Tibial nerve (tissue), 4 donors: ENCODE data around the gene NKAIN4. TPM values are rescaled to one million over a fixed set of nuclear protein-coding genes. Genes with fewer than 3 reads are reported as not detected.

Source experiments
- DNase-seq, 2 donors: peaks; one replicate each; pipeline ENCODE4 v3.0.0-alpha.2; 2019; ENCODE audit warnings: low spot score in 2 of 2
- H3K27ac ChIP-seq, 4 donors: fragments of 200-600 bp; sonication (generic) in 3 of 4; one replicate each; pipeline ENCODE4 v1.5.1; 2017 to 2019; ENCODE audit warnings: mild to moderate bottlenecking in 1 of 4
- H3K27me3 ChIP-seq, 2 donors: fragments of 200-600 bp; sonication (generic) in 1 of 2; one replicate each; pipeline versions ENCODE4 v1.5.1 to v1.6.0; 2017 to 2019
- H3K36me3 ChIP-seq, 3 donors: fragments of 200-600 bp; sonication (generic); one replicate each; pipeline ENCODE4 v1.5.1; 2018 to 2019
- H3K4me1 ChIP-seq, 4 donors: fragments of 200-600 bp; sonication (generic) in 3 of 4; one replicate each; pipeline ENCODE4 v1.5.1; 2017 to 2019
- H3K4me3 ChIP-seq, 4 donors: fragments of 200-600 bp; sonication (generic) in 3 of 4; one replicate each; pipeline ENCODE4 v1.5.1; 2017 to 2019; ENCODE audit warnings: mild to moderate bottlenecking in 1 of 4, moderate library complexity in 1 of 4
- H3K9me3 ChIP-seq, 4 donors: fragments of 200-600 bp; sonication (generic) in 3 of 4; one replicate each; pipeline ENCODE4 v1.5.1; 2017 to 2019
- EP300 ChIP-seq, 2 donors: sonication (generic); formaldehyde crosslinking; IDR thresholded peaks; one replicate each; pipeline ENCODE4 v1.6.1; 2017; ENCODE audit warnings: antibody characterized with exemption in 2 of 2, mild to moderate bottlenecking in 1 of 2
- POLR2A ChIP-seq, 2 donors: fragments of 450-650 bp; IDR thresholded peaks; one replicate each; pipeline ENCODE4 v1.6.1; 2017; ENCODE audit warnings: antibody characterized with exemption in 2 of 2, mild to moderate bottlenecking in 2 of 2, moderate library complexity in 2 of 2
- WGBS, 2 donors: methylation state at CpG; one replicate each; pipeline ENCODE4 v1.1.5; 2018; 5-methylcytosine and 5-hydroxymethylcytosine counted together
- total RNA-seq, 4 donors: library from RNA; depleted of rRNA; stranded (reverse); fragments of >200 nt; gene quantifications; one replicate each; pipeline ENCODE4 v1.1.0, GENCODE V29; 2016
- TF ChIP-seq, protein P1 (sequence below), 5 experiments: fragments of 200-600 bp in 3 of 5; fragments of 450-650 bp in 2 of 5; sonication (generic) in 3 of 5; IDR thresholded peaks; one replicate each; pipeline ENCODE4 v1.5.1; 2016 to 2019; ENCODE audit warnings: antibody characterized with exemption in 5 of 5, mild to moderate bottlenecking in 3 of 5, moderate library complexity in 2 of 5

The NKAIN4 gene
- total RNA-seq, 4 donors from 2014 or later: 1.2 to 7.2 (median 3.1) TPM

- TF ChIP-seq POLR2A (IDR thresholded peaks at IDR 0.05) (no peak), EP300 (IDR thresholded peaks at IDR 0.05) (no peak)
- TF ChIP-seq, protein P1, sequence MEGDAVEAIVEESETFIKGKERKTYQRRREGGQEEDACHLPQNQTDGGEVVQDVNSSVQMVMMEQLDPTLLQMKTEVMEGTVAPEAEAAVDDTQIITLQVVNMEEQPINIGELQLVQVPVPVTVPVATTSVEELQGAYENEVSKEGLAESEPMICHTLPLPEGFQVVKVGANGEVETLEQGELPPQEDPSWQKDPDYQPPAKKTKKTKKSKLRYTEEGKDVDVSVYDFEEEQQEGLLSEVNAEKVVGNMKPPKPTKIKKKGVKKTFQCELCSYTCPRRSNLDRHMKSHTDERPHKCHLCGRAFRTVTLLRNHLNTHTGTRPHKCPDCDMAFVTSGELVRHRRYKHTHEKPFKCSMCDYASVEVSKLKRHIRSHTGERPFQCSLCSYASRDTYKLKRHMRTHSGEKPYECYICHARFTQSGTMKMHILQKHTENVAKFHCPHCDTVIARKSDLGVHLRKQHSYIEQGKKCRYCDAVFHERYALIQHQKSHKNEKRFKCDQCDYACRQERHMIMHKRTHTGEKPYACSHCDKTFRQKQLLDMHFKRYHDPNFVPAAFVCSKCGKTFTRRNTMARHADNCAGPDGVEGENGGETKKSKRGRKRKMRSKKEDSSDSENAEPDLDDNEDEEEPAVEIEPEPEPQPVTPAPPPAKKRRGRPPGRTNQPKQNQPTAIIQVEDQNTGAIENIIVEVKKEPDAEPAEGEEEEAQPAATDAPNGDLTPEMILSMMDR (IDR thresholded peaks at IDR 0.05): no peak
- H3K27me3 ChIP-seq: peaks cover 0 to 48% of the 10 kb centered on the region in 2 donors
- no peak for DNase-seq
- H3K36me3 ChIP-seq: peaks cover 0 to 22% (median 0%) of the 10 kb centered on the region in 3 donors
- no peak within 1 kb of the TSS for H3K4me3 ChIP-seq
- 21% methylated on average over 7 of the region's 7 CpGs; no CpG with 5 or more reads in 1 of the 2 donors for WGBS, 2 donors
- peaks cover 0 to 29% (median 0%) of the 10 kb centered on the region in 4 donors for H3K4me1 ChIP-seq
- H3K9me3 ChIP-seq: no peaks in the 10 kb centered on the region
- no peak within 1 kb of the TSS for H3K27ac ChIP-seq
Observed at GRCh38 chr20:63292904-63293303, 38.6 kb upstream of the NKAIN4 start, which contains the start of gene COL20A1. Gene COL20A1 (plus strand): TSS chr20:63293186. CDS start chr20:63295108, 1,922 bp downstream.

- peaks cover 0 to 28% (median 0%) of the 10 kb centered on the region in 3 donors for H3K36me3 ChIP-seq
- H3K27me3 ChIP-seq: peaks cover 0 to 42% of the 10 kb centered on the region in 2 donors
- no peak for DNase-seq
- no peaks in the 10 kb centered on the region for H3K9me3 ChIP-seq
- 69 to 79% methylated on average over 11 to 16 of the region's 16 CpGs for WGBS, 2 donors
- H3K4me3 ChIP-seq: no peak overlapping the region
- H3K27ac ChIP-seq: no peak overlapping the region
- peaks cover 0 to 27% (median 0%) of the 10 kb centered on the region in 4 donors for H3K4me1 ChIP-seq
- TF ChIP-seq EP300 (IDR thresholded peaks at IDR 0.05): no peak
- no peak for TF ChIP-seq POLR2A (IDR thresholded peaks at IDR 0.05)
- TF ChIP-seq, protein P1 (IDR thresholded peaks at IDR 0.05): no peak
Observed at GRCh38 chr20:63292292-63292701, 38.0 kb upstream of the NKAIN4 start.

DNA sequence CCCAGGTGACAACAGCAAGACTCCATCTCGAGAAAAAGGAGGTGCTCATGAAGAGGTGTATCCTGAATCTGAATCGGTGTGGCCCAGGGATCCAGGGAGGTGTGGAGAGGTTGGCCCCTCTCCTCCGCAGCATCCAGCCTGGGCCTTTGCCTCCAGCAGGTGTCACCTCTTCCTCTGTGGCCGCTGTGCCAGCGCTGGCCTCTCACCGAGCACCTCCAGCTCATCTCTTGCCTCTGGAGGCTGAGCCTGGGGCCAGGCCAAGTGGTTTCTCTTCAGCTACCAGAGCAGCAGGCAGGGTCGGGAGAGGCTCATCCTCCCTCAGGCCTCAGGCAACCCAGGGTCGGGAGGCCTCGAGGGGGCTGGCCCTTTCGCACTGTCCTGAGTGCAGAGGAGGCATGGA is 37.5 kb upstream of the NKAIN4 start:
- TF ChIP-seq POLR2A (IDR thresholded peaks at IDR 0.05): no peak
- TF ChIP-seq EP300 (IDR thresholded peaks at IDR 0.05): no peak
- TF ChIP-seq, protein P1 (IDR thresholded peaks at IDR 0.05): no peak
- no peak for DNase-seq
- peaks cover 0 to 38% of the 10 kb centered on the region in 2 donors for H3K27me3 ChIP-seq
- no peaks in the 10 kb centered on the region for H3K9me3 ChIP-seq
- no peak overlapping the region for H3K4me3 ChIP-seq
- H3K36me3 ChIP-seq: peaks cover 0 to 33% (median 0%) of the 10 kb centered on the region in 3 donors
- peaks cover 0 to 22% (median 0%) of the 10 kb centered on the region in 4 donors for H3K4me1 ChIP-seq
- no peak overlapping the region for H3K27ac ChIP-seq
- 71 to 100% methylated on average over 1 to 9 of the region's 10 CpGs for WGBS, 2 donors

GRCh38 chr20:63290677-63291472 is 36.6 kb upstream of the NKAIN4 start:
- Histone ChIP-seq H3K36me3 (peaks cover 0 to 42% (median 0%) of the 10 kb centered on the region in 3 donors), H3K4me3 (no peak overlapping the region), H3K27ac (no peak overlapping the region), H3K27me3 (peaks cover 0 to 28% of the 10 kb centered on the region in 2 donors), H3K9me3 (no peaks in the 10 kb centered on the region), H3K4me1 (peaks cover 0 to 13% (median 0%) of the 10 kb centered on the region in 4 donors)
- DNase-seq: no peak
- TF ChIP-seq, protein P1 (IDR thresholded peaks at IDR 0.05): peak; percentile 58 to 72 (median 64)
- TF ChIP-seq EP300 (IDR thresholded peaks at IDR 0.05) (no peak), POLR2A (IDR thresholded peaks at IDR 0.05) (no peak)
- WGBS, 2 donors: 21 to 31% methylated on average over 13 to 18 of the region's 26 CpGs

GRCh38 chr20:63290136-63290676 is 35.9 kb upstream of the NKAIN4 start:
- Histone ChIP-seq H3K27me3 (peaks cover 0 to 21% of the 10 kb centered on the region in 2 donors), H3K4me1 (peaks cover 0 to 13% (median 0%) of the 10 kb centered on the region in 4 donors), H3K27ac (no peak overlapping the region), H3K36me3 (peaks cover 0 to 49% (median 0%) of the 10 kb centered on the region in 3 donors), H3K9me3 (no peaks in the 10 kb centered on the region), H3K4me3 (no peak overlapping the region)
- WGBS, 2 donors: 42 to 71% methylated on average over 10 to 16 of the region's 17 CpGs
- TF ChIP-seq EP300 (IDR thresholded peaks at IDR 0.05): no peak
- DNase-seq: no peak
